HG02610 (cell line): ENCODE measurements around the gene POLA1.

ENCODE experiments used
- ATAC-seq: cut with Tn5 transposase; IDR thresholded peaks from one replicate; pipeline ENCODE4 v1.9.1; 2021; ENCODE audit warnings: mild to moderate bottlenecking, moderate library complexity; ENCODE audit not compliant: unreplicated experiment

POLA1 gene

DNA sequence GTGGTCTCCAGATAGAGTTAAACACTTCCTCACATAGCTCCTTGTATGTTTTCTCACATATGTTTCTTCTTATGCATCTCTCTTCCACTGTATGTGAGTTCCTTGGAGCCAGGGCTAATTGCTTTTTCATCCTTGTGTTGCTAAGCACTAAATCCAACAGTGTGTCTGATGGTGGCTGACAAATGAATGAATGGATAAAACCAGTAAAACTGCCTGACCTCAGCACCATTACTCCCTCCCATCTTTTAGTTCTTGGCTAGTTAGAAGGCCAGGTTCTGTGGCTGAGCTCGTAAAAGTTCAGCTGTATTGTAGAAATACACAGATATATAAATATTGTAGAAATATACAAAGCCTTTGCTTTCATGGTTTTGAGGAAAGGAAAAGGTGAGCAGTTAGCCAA lies 271.7 kb downstream of the POLA1 start:
- no peak for ATAC-seq

DNA sequence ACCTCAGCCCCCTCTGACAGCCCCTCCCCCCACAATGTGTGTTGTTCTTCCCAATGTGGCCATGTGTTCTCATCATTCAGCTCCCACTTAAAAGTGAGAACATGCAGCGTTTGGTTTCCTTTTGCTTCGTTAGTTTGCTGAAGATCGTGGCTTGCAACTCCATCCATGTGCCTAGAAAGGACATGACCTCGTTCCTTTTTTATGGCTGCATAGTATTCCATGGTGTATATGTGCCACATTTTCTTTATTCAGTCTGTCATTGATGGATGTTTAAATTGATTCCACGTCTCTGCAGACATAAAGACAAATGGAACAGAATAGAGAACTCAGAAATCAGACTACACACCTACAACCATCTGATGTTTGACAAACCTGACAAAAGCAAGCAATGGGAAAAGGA lies 276.1 kb downstream of the POLA1 start:
- ATAC-seq = no peak

DNA sequence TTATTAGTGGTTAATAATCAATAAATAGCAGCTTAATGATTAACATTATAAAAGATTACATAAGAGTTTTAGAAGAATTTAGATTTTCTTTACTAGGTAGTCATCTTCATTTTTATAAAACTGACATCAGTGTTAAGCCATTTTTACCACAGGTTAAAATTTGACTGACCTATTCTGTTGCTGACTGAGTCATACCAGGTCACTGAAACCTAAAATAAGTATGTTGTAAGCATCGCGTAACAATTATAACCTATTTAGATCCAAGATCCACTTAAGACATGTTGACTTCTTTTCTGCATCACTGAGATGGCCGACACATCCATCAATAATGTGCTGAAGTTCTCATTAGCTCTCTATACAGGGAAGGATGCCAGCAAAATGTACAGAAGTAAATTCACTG lies 285.4 kb downstream of the POLA1 start:
- ATAC-seq = no peak

DNA sequence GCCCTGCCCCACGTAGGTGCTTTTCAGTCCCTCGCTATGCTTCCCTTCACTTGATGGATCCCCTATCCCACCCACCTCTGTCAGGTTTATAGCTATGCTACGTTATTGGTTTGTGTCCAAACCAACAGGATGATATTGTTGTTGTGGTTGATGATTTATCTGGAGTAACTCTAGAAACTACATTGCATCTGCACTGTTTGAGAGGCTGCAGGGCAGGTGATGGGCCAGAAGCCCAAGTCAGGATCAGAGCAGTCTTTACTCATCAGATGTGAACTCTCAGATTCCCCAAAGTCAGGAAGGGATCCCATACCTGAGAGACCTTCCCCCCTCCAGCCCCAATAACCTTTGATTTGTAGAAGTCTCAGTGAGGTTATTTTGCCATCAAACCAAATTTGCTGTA lies 287.3 kb downstream of the POLA1 start:
- ATAC-seq = no peak

DNA sequence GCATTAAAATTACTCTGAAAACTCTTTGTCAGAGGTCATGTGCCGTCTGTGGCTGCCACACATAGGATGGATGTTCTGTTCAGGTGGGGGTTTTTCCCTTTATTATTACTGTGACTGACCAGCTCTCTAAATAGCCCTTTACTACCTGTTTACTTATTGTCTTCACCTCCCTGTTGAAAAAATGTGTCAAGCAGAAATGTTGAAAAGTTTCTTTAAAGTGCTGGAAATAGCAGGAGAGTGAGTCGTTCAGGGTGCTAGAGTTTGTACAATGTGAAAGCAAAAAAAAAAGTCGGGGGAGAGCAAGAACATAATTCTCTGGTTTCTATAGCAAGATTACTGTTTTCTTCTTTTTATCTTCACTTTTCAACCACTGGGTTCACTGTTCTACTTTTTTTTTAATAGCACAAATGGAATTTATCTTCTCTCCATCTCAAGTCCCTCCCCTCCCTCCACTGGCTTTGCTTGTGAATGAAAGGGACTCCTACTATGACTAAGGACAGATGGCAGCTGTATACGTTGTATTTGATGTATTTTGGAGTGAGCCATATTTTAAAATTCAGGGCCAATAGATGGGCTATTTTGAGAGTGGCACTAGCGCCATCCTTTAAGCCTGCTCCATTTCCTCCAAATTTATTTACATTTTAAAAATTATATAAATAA lies 288.7 kb downstream of the POLA1 start:
- ATAC-seq = no peak

DNA sequence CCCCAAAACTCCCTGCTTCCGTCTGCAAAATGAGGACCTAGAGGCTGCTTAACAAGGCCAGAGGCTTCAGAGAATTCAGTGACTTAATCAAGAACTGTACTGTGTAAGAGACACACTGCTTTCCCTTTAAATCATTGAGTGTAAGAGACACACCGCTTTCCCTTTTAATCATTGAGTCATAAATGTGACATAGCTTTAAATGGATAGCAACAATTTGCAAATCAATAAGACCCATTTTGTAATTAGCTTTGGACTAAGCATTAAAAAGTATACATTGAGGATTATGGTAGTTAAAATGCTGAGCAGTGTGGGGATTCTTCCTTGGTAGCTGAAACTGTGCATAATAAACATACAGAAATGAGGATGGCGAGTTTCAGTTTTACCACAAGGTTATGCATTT lies 290.2 kb downstream of the POLA1 start:
- ATAC-seq = no peak

DNA sequence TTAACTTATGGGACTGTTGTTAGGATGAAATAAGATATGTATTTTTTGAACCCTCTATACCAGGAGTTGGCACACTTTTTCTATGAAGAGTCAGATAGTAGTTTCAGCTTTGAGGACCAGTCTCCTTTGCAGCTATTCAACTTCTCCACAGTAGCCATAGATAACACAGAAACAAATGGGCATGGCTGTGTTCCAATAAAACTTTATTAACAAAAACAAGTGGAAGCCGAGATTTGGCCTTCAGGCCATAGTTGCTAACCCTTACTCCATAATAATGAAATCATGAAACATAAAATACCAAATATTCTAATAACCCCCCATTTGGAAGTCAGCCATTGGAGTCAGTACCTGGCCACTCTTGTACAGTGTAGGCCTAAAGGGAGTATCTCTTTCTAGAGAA lies 291.4 kb downstream of the POLA1 start:
- ATAC-seq = no peak

DNA sequence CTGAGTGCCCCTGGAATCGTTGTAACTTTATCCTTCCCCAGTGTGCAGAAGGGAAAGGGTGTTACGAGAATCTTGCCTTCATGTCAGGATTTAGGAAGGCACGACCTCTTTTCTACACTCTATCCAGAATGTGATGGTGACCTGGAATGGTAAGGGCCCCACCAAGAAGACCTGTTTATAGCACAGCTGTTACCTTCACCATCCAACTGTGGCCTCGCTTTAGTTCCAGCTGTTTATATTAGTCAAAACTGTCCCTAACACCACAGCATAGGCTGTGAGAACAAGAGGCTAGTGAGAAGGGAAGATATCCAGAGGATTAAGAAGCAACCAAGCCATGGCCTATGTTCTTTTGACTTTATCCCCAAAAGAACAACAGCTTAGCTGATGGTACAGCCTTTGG lies 294.0 kb downstream of the POLA1 start:
- no peak for ATAC-seq

DNA sequence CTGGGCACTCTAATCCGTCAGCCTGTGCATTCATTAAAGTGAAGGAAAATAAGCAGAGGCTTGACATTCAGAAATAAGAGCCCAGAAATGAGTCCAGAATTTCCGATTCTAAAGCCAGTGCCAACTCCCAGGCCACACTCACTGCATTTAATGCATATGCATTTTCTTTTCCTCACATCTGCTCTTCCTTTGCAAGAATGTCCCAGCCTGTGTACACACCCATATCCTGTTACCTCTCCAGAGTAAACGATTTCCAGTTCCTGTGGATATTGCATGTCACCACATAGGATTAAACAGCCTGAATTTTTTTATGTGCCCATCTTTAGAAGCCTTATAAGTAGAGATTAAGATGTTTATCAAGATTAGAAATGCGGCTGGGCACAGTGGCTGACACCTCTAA lies 294.6 kb downstream of the POLA1 start:
- ATAC-seq = no peak

DNA sequence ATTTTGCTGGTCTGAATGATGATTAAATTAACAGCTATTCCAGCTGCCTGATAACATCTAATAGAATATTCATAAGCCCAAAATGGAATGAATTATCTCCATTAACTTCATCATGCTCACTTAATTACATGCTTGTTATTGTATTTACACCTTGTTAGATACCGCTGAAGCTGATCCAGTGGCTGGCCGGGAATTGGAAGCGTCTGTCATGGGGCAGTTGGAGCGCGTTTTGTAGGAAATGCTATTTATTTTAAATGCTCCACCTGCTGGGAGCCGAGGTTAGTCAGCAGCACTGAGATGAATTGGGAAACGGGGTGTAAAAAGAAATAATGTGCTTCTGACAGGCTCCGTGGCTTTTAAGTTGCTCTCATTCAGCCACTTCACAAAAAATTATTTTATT lies 296.8 kb downstream of the POLA1 start:
- ATAC-seq = no peak

DNA sequence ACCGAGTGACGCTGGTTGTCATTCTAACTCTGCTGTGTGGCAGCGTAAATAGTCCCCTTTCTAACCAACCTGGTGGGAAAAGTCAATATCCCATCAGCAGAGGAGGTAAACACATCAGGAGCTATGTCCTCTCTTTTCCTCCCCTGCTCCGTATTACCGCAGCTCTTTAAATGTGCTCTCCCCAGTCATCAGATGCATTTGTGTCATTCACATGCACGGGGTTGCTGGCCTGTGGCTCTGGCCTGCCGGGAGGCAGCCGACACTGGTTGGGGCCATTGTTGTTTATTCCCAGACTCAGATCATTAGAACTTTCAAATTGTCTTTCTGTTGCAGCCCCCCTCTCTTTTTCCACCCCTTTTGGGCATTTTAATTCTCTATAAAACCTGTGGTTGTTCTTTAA lies 300.2 kb downstream of the POLA1 start:
- no peak for ATAC-seq

DNA sequence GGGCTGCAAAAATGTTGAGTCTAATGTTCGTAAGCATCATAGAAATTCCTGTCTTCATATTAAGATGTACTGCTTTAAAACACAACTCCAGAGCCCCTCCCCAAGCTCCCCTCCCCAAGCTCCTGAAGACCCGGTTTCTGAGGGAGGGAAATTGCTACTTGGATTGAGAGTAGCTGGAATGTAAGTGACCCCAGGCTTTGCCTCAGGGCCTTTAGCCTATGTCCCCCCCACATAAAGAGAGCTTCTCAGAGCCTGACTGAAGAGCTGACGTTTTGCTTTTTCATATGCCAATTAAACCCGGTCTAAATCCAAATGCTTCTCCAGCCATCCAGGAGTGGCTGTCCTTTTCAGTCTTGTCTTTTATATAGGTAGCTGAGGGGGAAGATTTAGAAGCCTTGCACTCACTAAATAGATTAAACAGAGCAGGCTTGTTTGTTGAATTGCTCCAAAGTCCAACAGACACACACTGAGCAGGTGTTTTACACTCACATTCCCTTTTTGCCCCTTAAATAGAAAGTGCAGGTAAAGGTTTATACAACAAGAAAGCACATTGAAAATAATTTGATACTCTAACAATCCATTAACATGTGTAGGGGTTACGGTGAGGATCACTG lies 302.5 kb downstream of the POLA1 start:
- ATAC-seq = no peak

DNA sequence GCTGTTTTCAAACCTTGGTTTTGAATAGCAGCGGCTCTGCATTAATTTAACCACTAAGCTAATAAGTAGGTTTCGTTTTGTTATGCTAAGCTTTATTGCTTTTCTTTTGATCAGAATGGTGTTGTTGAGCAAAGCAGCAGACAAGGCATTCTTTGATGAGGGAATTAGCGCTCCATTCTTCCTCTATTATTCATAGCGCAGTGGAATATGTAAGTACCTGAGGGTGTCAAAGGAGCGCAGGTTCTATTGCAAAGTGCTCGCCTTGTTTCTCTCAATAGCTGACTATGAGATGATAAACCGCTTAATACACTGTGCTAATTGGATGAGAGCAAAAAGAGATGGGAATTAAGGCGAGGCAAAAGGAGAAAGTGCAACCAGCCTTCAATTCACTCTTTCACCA lies 305.8 kb downstream of the POLA1 start:
- no peak for ATAC-seq

DNA sequence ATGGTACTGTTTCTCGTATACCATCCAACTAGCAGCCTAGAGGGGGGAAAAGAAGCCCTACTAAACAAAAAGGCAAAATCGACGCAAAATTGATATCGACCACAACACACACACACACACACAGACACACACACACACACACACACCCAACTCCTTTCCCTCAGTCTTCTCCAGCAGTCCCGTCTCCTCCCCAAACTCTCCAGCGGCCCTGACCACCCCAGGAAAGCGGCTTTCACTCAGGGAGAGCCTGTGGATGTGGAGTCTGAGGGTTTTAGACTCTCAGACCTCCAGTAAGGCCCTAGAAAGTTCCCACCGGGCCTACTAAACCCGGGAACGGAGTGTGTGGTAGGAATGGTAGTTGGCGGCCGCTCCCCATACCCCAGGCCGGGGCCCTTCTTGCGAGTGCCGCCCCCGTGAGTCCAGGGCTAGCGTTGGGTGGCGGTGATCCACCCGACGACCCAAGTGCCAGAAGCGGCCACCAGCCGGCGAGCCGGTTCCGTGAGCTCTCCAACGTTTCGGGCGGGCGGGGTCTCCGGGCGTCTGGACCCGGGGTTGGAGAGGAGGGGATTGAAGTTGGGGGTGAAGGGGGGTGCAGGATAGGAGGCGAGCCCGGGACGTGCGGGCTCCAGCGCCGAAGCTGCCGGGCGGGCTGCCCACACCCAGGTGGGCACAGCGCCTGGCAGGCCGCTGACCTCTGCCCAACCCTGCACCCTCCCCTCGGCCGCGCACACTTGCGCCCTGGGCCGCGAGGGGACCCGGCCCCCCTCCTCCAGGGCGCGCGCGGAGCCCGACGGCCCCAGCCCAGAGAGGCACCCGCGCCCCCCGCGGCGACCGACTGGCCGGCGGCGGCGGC lies 308.3 kb downstream of the POLA1 start:
- ATAC-seq = no peak

DNA sequence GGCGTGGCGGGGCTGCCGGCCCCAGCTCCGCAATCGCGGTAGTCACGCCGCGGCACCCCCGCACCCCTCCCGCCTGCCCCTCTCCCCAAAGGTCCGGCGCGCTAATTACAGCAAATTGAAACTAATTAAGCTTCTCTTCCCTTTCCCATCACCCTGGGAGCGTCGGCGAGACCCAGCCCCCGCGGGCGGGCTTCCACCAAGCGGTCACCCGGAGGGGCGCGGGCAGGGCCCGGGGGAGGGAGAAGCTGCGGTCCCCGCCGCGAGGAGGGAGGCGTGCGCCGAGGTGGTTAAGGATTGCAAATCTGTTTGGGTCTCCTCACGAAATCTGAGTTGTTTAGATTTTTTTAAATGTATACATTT lies 308.9 kb downstream of the POLA1 start:
- no peak for ATAC-seq

DNA sequence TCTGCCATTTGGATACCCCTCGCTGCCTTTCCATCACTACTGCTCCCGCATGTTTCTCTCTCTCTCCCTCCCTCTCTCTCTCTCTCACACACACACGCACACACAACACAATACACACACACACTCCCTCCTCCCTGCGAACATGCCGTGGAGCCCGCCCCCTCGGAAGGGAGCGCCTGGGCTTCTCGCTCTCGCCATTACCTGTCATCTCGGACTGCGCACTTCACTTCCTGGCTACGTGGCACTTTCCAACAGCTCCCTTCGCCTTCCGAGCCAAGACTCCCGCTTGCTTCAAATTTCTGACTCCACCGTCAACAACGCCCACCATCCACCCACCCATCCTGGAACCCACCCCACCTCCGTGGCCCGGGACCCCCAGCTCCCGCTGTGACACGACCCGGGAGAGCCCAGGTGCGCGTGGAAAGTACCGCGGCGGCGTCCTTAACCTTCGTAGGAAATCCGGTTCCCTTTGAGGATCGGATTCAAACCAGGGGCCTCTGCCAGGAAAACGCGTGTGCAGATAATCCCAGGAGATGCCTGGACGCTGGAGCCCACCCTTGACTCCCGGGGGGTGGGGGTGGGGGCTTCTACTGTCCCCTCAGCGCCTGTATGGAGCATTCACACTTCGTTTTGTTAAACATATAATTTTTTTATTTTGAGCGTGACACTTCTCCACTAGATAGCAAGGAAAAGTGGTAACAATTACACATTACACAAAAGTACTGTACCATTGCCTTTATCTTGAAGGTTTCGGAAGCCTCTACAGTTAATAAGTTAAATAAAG lies 309.5 kb downstream of the POLA1 start:
- no peak for ATAC-seq

DNA sequence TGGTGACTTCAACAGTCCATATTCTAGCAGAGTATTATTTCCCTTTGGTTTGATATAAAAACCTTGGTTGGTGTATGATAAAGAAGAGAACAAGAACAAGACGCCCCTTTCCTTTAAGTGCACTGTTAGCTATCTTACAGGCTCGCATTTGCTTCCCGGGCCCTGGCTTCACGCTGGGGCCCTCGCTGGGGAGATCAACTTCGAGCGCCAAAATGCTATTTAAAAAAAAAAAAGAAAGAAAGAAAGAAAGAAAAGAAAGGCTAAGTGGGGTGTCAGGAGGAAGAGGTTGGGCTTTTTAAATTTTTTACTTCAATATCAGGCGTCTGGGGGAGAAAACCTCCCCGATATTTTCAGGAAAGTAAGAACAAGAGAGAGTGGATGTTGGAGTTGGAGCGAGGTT lies 310.3 kb downstream of the POLA1 start:
- no peak for ATAC-seq

DNA sequence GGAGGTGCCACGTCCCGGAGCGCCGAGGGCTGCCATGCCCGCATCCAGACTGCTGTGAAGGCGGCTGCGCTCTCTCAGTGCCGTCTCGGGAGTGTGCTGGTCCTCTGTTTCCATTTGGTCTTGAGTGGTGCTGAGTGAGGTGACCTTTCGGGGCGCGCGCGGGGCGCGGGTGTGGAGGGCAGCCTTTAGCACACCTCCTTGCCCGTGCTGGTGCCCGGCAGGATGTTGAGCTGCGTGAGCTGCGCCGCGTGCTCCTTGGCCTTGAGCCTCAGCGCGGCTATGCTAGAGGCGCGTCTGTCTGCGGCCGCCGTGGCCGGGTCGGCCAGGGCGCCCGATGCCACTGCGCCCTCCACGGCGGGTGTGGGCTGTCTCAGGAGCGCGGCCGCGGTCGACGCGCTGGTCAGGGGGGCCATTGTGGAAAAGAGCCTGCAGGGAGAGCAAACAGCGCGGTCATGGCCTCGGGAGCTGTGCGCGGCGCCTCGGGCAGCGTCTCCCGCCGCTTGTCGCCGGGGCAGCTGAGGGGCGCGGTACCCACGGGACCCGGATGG lies 310.8 kb downstream of the POLA1 start:
- no peak for ATAC-seq

DNA sequence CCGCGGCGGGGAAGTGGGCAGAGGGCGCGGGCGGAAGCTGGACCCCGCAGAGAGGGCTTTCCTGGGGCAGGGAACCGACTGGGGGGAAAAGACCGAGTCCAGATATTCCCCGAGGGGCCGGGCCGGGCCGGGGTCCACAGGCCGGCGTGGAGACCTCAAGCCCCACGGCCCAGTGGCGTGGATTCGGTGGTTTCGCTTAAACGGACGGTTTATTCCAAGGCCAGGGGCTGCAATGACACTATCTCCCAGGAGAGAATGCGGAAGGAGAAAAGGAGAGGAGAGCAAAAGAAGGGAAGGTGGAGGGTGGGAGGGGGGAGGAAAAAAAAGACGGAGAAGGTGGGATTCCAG lies 311.3 kb downstream of the POLA1 start:
- no peak for ATAC-seq

DNA sequence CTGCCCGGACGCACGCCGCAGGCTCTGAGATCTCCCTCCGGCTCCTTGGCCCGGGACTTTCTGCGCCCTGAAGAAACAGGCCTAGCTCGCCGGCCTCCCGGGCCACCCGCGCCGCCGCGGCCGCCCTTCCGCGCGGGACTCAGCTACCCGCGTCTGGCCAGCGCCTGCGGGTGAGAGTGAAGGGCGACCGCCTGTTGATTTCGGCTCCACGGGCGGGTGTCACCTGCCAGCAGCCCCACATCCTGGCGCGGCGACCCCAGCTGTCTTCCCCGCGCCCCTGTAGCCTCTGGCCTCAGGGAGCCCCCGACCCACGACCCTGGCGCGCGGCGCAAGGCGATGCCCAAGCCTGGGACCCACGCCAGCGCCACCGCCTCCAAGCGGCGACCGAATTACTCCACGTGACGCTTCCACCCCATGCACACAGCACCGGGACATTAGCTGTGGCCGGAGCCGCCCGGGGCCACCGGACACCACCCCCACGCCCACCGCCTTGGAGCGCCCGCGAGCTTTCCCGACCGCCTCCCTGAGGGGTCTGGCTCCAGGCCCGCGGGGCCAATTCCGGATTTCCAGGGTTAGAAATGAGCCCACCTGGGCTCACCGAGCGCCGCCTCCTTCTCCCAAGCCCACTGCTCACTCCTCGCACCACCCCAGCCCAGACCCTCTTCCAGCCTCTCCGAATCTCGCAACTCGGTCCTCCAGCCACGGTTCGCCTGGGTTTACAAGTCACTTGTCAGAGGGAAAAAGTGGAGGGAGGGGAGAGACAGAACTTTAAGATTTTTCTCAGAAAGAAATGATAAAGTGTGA lies 311.9 kb downstream of the POLA1 start:
- ATAC-seq = no peak
